Stimulated activated CD8-positive, alpha-beta memory T cell treated with anti-CD3 and anti-CD28 coated beads, Interleukin-15, amount 100 ng/mL, for 4 hours (primary cell): ENCODE measurements around the gene ARL14.
"Not testable (repeated sequence)": the region's sequence is repeated elsewhere in the genome, so short reads cannot be mapped to it uniquely, and the experiment has no call there.

ENCODE experiments used
- DNase-seq, 2 donors: peaks; one replicate each; pipeline ENCODE4 v3.0.0-alpha.2; 2020; ENCODE audit warnings: low read depth in 2 of 2

The ARL14 gene

GRCh38 chr3:160677459-160677881 lies 510 bp downstream of the ARL14 start:
- no peak for DNase-seq

GRCh38 chr3:160678292-160678842 lies 1.4 kb downstream of the ARL14 start:
- DNase-seq, result no peak

GRCh38 chr3:160684368-160684740 lies 7.4 kb downstream of the ARL14 start:
- no peak for DNase-seq

- DNase-seq, result no peak
Measured at GRCh38 chr3:160685144-160685766, 8.3 kb downstream of the ARL14 start.

GRCh38 chr3:160686955-160687535 lies 10.1 kb downstream of the ARL14 start:
- no peak for DNase-seq

- DNase-seq, result no peak
Measured at GRCh38 chr3:160691151-160691550, 14.2 kb downstream of the ARL14 start.

- no peak for DNase-seq
Measured at GRCh38 chr3:160691962-160692361, 15.0 kb downstream of the ARL14 start.

GRCh38 chr3:160693191-160693590 lies 16.2 kb downstream of the ARL14 start:
- DNase-seq, result no peak

- DNase-seq, result no peak
Measured at GRCh38 chr3:160694345-160694744, 17.4 kb downstream of the ARL14 start.

GRCh38 chr3:160695003-160695402 lies 18.0 kb downstream of the ARL14 start:
- no peak for DNase-seq

- DNase-seq, result no peak
Measured at GRCh38 chr3:160695915-160696327, 19.0 kb downstream of the ARL14 start.

- no peak for DNase-seq
Measured at GRCh38 chr3:160697637-160698380, 20.8 kb downstream of the ARL14 start.

- no peak for DNase-seq
Measured at GRCh38 chr3:160698599-160699195, 21.7 kb downstream of the ARL14 start.

GRCh38 chr3:160701490-160701889 lies 24.5 kb downstream of the ARL14 start:
- DNase-seq, result no peak

- DNase-seq, result no peak
Measured at GRCh38 chr3:160702290-160702689, 25.3 kb downstream of the ARL14 start.

- DNase-seq, result no peak
Measured at GRCh38 chr3:160703974-160704373, 27.0 kb downstream of the ARL14 start.

- no peak for DNase-seq
Measured at GRCh38 chr3:160707187-160707794, 30.3 kb downstream of the ARL14 start.

GRCh38 chr3:160709477-160710182 lies 32.7 kb downstream of the ARL14 start:
- no peak for DNase-seq

- not testable (repeated sequence) for DNase-seq
Measured at GRCh38 chr3:160713144-160713543, 36.2 kb downstream of the ARL14 start.

- no peak for DNase-seq
Measured at GRCh38 chr3:160719710-160720109, 42.8 kb downstream of the ARL14 start.

- no peak for DNase-seq
Measured at GRCh38 chr3:160720123-160720746, 43.3 kb downstream of the ARL14 start.
